ENCODE data around the gene IER3. TPM values are rescaled to one million over a fixed set of nuclear protein-coding genes. Genes with fewer than 3 reads are reported as not detected.
A peak's percentile ranks its signal among the peaks of the same experiment; 100 is the strongest.
"Not testable (repeated sequence)": the region's sequence is repeated elsewhere in the genome, so short reads cannot be mapped to it uniquely, and the experiment has no call there.

The IER3 gene
- total RNA-seq, 1 donor from 2014 or later = 512 TPM

GRCh38 chr6:30720738-30721197 is 23.6 kb downstream of the IER3 start:
- Mint-ChIP-seq H3K36me3 (ENCODE audit: low read depth) (peaks cover 59% of the 10 kb centered on the region), H3K27me3 (no peaks in the 10 kb centered on the region)
- DNase-seq = peak; percentile 89

GRCh38 chr6:30719791-30720737 is 24.3 kb downstream of the IER3 start, which contains the start of gene TUBB:
TUBB (plus strand) TSS chr6:30720352; CDS start chr6:30720507, 155 bp downstream.
- Mint-ChIP-seq H3K27me3 (no peaks in the 10 kb centered on the region), H3K4me1 (peaks cover 50% of the 10 kb centered on the region), H3K4me3 (peak within 1 kb of the TSS; percentile 95), H3K27ac (peak within 1 kb of the TSS; percentile 97), H3K36me3 (ENCODE audit: low read depth) (peaks cover 57% of the 10 kb centered on the region), H3K9me3 (no peaks in the 10 kb centered on the region)
- DNase-seq = peak; percentile 98
- intact Hi-C loops (cut with micrococcal nuclease) = loop anchor here (1.0 to 10.0 kb wide), 3 partner anchors 17 to 365 kb away; partner anchors contain the start of gene GNL1

More at GRCh38 chr6:30720738-30721197, 23.6 kb downstream of the IER3 start:
- Mint-ChIP-seq H3K9me3 (no peaks in the 10 kb centered on the region), H3K27ac (peak overlapping the region; percentile 97), H3K4me1 (peaks cover 51% of the 10 kb centered on the region), H3K4me3 (peak overlapping the region; percentile 95)
- intact Hi-C loops (cut with micrococcal nuclease) = loop anchor here (1.0 to 10.0 kb wide), 4 partner anchors 16 to 364 kb away; partner anchors contain the start of genes GNL1, MRPS18B and PPP1R10

- peak overlapping the region; percentile 95 for H3K4me3 Mint-ChIP-seq
- peaks cover 57% of the 10 kb centered on the region for H3K36me3 Mint-ChIP-seq (ENCODE audit: low read depth)
- no peak for DNase-seq
- H3K9me3 Mint-ChIP-seq = no peaks in the 10 kb centered on the region
- H3K27me3 Mint-ChIP-seq = no peaks in the 10 kb centered on the region
- peaks cover 47% of the 10 kb centered on the region for H3K4me1 Mint-ChIP-seq
- peak overlapping the region; percentile 97 for H3K27ac Mint-ChIP-seq
- intact Hi-C loops (cut with micrococcal nuclease) = no loop called here
These were observed 25.0 kb downstream of the IER3 start for GRCh38 chr6:30719356-30719755.

GRCh38 chr6:30717845-30718720 is 26.3 kb downstream of the IER3 start:
- intact Hi-C loops (cut with micrococcal nuclease) = loop anchor here (1.0 to 2.0 kb wide), 7 partner anchors 24 to 161 kb away; partner anchors contain the start of genes ABCF1, C6orf136, FLOT1 and MRPS18B
- peak; percentile 61 for DNase-seq
- H3K4me3 Mint-ChIP-seq = peak overlapping the region; percentile 95
- not testable (repeated sequence) for H3K27me3 Mint-ChIP-seq, H3K9me3 Mint-ChIP-seq
- peaks cover 42% of the 10 kb centered on the region for H3K4me1 Mint-ChIP-seq
- peak overlapping the region; percentile 99 for H3K27ac Mint-ChIP-seq
- H3K36me3 Mint-ChIP-seq (ENCODE audit: low read depth) = peaks cover 55% of the 10 kb centered on the region

- Mint-ChIP-seq H3K9me3 (no peaks in the 10 kb centered on the region), H3K36me3 (ENCODE audit: low read depth) (peaks cover 55% of the 10 kb centered on the region), H3K27me3 (no peaks in the 10 kb centered on the region)
These were observed 27.1 kb downstream of the IER3 start, which contains the start of gene MDC1 for GRCh38 chr6:30717129-30717844. MDC1 (minus strand) TSS chr6:30717281; CDS start chr6:30715175, 2,106 bp downstream.

GRCh38 chr6:30716879-30717128 is 27.5 kb downstream of the IER3 start:
- intact Hi-C loops (cut with micrococcal nuclease) = loop anchor here (1.0 to 2.0 kb wide), 7 partner anchors 25 to 160 kb away; partner anchors contain the start of genes ABCF1, C6orf136, FLOT1 and MRPS18B
- Mint-ChIP-seq H3K9me3 (no peaks in the 10 kb centered on the region), H3K27me3 (no peaks in the 10 kb centered on the region), H3K27ac (peak overlapping the region; percentile 99), H3K4me1 (peaks cover 49% of the 10 kb centered on the region), H3K36me3 (ENCODE audit: low read depth) (peaks cover 54% of the 10 kb centered on the region), H3K4me3 (peak overlapping the region; percentile 95)
- no peak for DNase-seq

More at GRCh38 chr6:30717129-30717844, 27.1 kb downstream of the IER3 start, which contains the start of gene MDC1:
- Mint-ChIP-seq H3K4me3 (peak within 1 kb of the TSS; percentile 95), H3K27ac (peak within 1 kb of the TSS; percentile 99), H3K4me1 (peaks cover 44% of the 10 kb centered on the region)
- intact Hi-C loops (cut with micrococcal nuclease) = loop anchor here (1.0 to 2.0 kb wide), 7 partner anchors 25 to 160 kb away; partner anchors contain the start of genes ABCF1, C6orf136, FLOT1 and MRPS18B
- DNase-seq = peak; percentile 99

GRCh38 chr6:30714263-30714662 is 30.1 kb downstream of the IER3 start:
- H3K27me3 Mint-ChIP-seq = no peaks in the 10 kb centered on the region
- no peak for DNase-seq
- no peak overlapping the region for H3K4me3 Mint-ChIP-seq
- intact Hi-C loops (cut with micrococcal nuclease) = no loop called here
- H3K27ac Mint-ChIP-seq = no peak overlapping the region
- peaks cover 57% of the 10 kb centered on the region for H3K4me1 Mint-ChIP-seq
- H3K9me3 Mint-ChIP-seq = no peaks in the 10 kb centered on the region
- H3K36me3 Mint-ChIP-seq (ENCODE audit: low read depth) = peaks cover 59% of the 10 kb centered on the region

GRCh38 chr6:30712441-30712945 is 31.9 kb downstream of the IER3 start:
- DNase-seq = no peak
- Mint-ChIP-seq H3K9me3 (no peaks in the 10 kb centered on the region), H3K36me3 (ENCODE audit: low read depth) (peaks cover 72% of the 10 kb centered on the region), H3K4me1 (peaks cover 48% of the 10 kb centered on the region), H3K27ac (peak overlapping the region; percentile 66), H3K27me3 (no peaks in the 10 kb centered on the region), H3K4me3 (peak overlapping the region; percentile 59)
- intact Hi-C loops (cut with micrococcal nuclease) = no loop called here

GRCh38 chr6:30711758-30712380 is 32.5 kb downstream of the IER3 start:
- peak overlapping the region; percentile 59 for H3K4me3 Mint-ChIP-seq

GRCh38 chr6:30709101-30709868 is 35.1 kb downstream of the IER3 start:
- intact Hi-C loops (cut with micrococcal nuclease) = no loop called here
- Mint-ChIP-seq H3K27me3 (no peaks in the 10 kb centered on the region), H3K4me3 (no peak overlapping the region), H3K4me1 (peaks cover 41% of the 10 kb centered on the region), H3K27ac (no peak overlapping the region), H3K9me3 (no peaks in the 10 kb centered on the region), H3K36me3 (ENCODE audit: low read depth) (peaks cover 77% of the 10 kb centered on the region)
- no peak for DNase-seq

More at GRCh38 chr6:30711758-30712380, 32.5 kb downstream of the IER3 start:
- H3K4me1 Mint-ChIP-seq = peaks cover 47% of the 10 kb centered on the region
- peaks cover 73% of the 10 kb centered on the region for H3K36me3 Mint-ChIP-seq (ENCODE audit: low read depth)
- no peaks in the 10 kb centered on the region for H3K9me3 Mint-ChIP-seq
- peak overlapping the region; percentile 66 for H3K27ac Mint-ChIP-seq
- DNase-seq = peak; percentile 75
- intact Hi-C loops (cut with micrococcal nuclease) = no loop called here
- H3K27me3 Mint-ChIP-seq = no peaks in the 10 kb centered on the region

- no peak overlapping the region for H3K27ac Mint-ChIP-seq
- H3K9me3 Mint-ChIP-seq = no peaks in the 10 kb centered on the region
- H3K36me3 Mint-ChIP-seq (ENCODE audit: low read depth) = peaks cover 76% of the 10 kb centered on the region
- no peak overlapping the region for H3K4me3 Mint-ChIP-seq
- H3K4me1 Mint-ChIP-seq = peaks cover 28% of the 10 kb centered on the region
- DNase-seq = no peak
- H3K27me3 Mint-ChIP-seq = no peaks in the 10 kb centered on the region
- intact Hi-C loops (cut with micrococcal nuclease) = no loop called here
These were observed 37.0 kb downstream of the IER3 start for GRCh38 chr6:30707281-30707850.
